ENCODE data around the gene RHOF.

DNA sequence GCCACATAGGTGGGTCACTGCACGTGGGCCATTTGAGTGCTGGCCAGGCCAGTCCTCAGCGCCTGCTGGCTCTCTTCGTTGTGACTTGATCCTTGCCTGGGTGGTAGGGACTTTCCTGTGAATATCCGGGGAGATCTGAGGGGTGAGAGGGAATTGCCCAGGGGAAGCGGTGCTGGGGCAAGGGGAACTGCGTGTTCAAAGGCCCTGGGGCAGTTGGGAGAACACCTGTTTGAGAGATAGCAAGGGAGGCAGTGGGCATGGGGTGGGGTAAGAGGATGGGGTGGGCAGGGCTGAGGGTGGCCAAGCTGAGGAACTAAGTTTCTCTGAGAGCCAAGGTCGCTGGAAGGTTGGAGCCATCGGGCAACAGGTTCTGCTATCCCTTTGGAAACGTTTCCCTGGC is 35.3 kb upstream of the RHOF start:
- TF ChIP-seq, protein P1, sequence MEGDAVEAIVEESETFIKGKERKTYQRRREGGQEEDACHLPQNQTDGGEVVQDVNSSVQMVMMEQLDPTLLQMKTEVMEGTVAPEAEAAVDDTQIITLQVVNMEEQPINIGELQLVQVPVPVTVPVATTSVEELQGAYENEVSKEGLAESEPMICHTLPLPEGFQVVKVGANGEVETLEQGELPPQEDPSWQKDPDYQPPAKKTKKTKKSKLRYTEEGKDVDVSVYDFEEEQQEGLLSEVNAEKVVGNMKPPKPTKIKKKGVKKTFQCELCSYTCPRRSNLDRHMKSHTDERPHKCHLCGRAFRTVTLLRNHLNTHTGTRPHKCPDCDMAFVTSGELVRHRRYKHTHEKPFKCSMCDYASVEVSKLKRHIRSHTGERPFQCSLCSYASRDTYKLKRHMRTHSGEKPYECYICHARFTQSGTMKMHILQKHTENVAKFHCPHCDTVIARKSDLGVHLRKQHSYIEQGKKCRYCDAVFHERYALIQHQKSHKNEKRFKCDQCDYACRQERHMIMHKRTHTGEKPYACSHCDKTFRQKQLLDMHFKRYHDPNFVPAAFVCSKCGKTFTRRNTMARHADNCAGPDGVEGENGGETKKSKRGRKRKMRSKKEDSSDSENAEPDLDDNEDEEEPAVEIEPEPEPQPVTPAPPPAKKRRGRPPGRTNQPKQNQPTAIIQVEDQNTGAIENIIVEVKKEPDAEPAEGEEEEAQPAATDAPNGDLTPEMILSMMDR (IDR thresholded peaks at IDR 0.05), result no peak
- TF ChIP-seq POLR2A (IDR thresholded peaks at IDR 0.05), result no peak

Data from sigmoid colon (tissue), 3 donors.